Thyroid gland (tissue), 4 donors: ENCODE results near the gene ZFAND3.

Experiments used
- POLR2A ChIP-seq, 2 donors: fragments of 450-650 bp; IDR thresholded peaks; one replicate each; pipeline ENCODE4 v1.6.1; 2017; ENCODE audit warnings: antibody characterized with exemption in 2 of 2, mild to moderate bottlenecking in 2 of 2, moderate library complexity in 1 of 2
- TF ChIP-seq, protein P1 (sequence below), 6 experiments: fragments of 200-600 bp in 3 of 6; fragments of 450-650 bp in 3 of 6; sonication (generic) in 3 of 6; IDR thresholded peaks; one replicate each; pipeline ENCODE4 v1.5.1; 2016 to 2019; ENCODE audit warnings: antibody characterized with exemption in 6 of 6, mild to moderate bottlenecking in 2 of 6, inconsistent platforms in 1 of 6, moderate library complexity in 1 of 6

- TF ChIP-seq, protein P1, sequence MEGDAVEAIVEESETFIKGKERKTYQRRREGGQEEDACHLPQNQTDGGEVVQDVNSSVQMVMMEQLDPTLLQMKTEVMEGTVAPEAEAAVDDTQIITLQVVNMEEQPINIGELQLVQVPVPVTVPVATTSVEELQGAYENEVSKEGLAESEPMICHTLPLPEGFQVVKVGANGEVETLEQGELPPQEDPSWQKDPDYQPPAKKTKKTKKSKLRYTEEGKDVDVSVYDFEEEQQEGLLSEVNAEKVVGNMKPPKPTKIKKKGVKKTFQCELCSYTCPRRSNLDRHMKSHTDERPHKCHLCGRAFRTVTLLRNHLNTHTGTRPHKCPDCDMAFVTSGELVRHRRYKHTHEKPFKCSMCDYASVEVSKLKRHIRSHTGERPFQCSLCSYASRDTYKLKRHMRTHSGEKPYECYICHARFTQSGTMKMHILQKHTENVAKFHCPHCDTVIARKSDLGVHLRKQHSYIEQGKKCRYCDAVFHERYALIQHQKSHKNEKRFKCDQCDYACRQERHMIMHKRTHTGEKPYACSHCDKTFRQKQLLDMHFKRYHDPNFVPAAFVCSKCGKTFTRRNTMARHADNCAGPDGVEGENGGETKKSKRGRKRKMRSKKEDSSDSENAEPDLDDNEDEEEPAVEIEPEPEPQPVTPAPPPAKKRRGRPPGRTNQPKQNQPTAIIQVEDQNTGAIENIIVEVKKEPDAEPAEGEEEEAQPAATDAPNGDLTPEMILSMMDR (IDR thresholded peaks at IDR 0.05), result no peak
- TF ChIP-seq POLR2A (IDR thresholded peaks at IDR 0.05), result no peak
Measured at GRCh38 chr6:37858363-37858762, 38.8 kb downstream of the ZFAND3 start.
